Loucy (cell line): Measurements from ENCODE around the gene PIP4K2C.
"Not testable (repeated sequence)": the region's sequence is repeated elsewhere in the genome, so short reads cannot be mapped to it uniquely, and the experiment has no call there.

ENCODE experiments used
- H2AFZ ChIP-seq: fragments of 200-600 bp; sonication (generic); 2 replicates; pipeline ENCODE4 v1.6.0; 2016; ENCODE audit warnings: antibody characterized with exemption, mild to moderate bottlenecking, low read length, moderate library complexity
- H3F3A ChIP-seq: fragments of 200-600 bp; 2 replicates; pipeline ENCODE4 v1.6.0; 2016; ENCODE audit warnings: antibody characterized with exemption, low read depth, mild to moderate bottlenecking
- H3K27me3 ChIP-seq: fragments of 200-600 bp; sonication (generic); 2 replicates; pipeline ENCODE4 v1.6.1; 2014; ENCODE audit warnings: low read length, mild to moderate bottlenecking; ENCODE audit not compliant: insufficient read depth, poor library complexity, severe bottlenecking
- H3K36me3 ChIP-seq: fragments of 200-600 bp; sonication (generic); 2 replicates; pipeline ENCODE4 v1.6.1; 2016; ENCODE audit warnings: low read length; ENCODE audit not compliant: insufficient read depth
- H3K4me1 ChIP-seq: fragments of 200-600 bp; sonication (generic); 2 replicates; pipeline ENCODE4 v1.5.1; 2014; ENCODE audit warnings: low read length, mild to moderate bottlenecking; ENCODE audit not compliant: insufficient read depth, poor library complexity, severe bottlenecking
- H3K4me2 ChIP-seq: fragments of 200-600 bp; sonication (generic); 2 replicates; pipeline ENCODE4 v1.6.0; 2014; ENCODE audit warnings: antibody characterized with exemption, low read length, low read depth, mild to moderate bottlenecking; ENCODE audit not compliant: poor library complexity, severe bottlenecking
- H3K4me3 ChIP-seq: fragments of 200-600 bp; sonication (generic); 2 replicates; pipeline ENCODE4 v1.5.1; 2014; ENCODE audit warnings: low read length, mild to moderate bottlenecking, mixed read lengths; ENCODE audit not compliant: poor library complexity, severe bottlenecking
- H3K79me2 ChIP-seq: fragments of 200-600 bp; sonication (generic); 2 replicates; pipeline ENCODE4 v1.6.1; 2014; ENCODE audit warnings: low read length; ENCODE audit not compliant: insufficient read depth
- H3K9ac ChIP-seq: fragments of 200-600 bp; sonication (generic); 2 replicates; pipeline ENCODE4 v1.6.0; 2014; ENCODE audit warnings: mild to moderate bottlenecking, low read depth, low read length, moderate library complexity; ENCODE audit not compliant: poor library complexity, severe bottlenecking
- H3K9me2 ChIP-seq: fragments of 200-600 bp; sonication (generic); replicated peaks from 2 replicates; pipeline ENCODE4 v1.6.1; 2016; ENCODE audit warnings: low read depth, low read length, mixed read lengths
- H3K9me3 ChIP-seq: fragments of 200-600 bp; sonication (generic); 2 replicates; pipeline ENCODE4 v1.6.1; 2014; ENCODE audit warnings: mild to moderate bottlenecking, antibody characterized with exemption, low read length, low read depth; ENCODE audit not compliant: insufficient read depth
- H4K20me1 ChIP-seq: fragments of 200-600 bp; sonication (generic); 2 replicates; pipeline ENCODE4 v1.6.0; 2014; ENCODE audit warnings: antibody characterized with exemption, low read length, mild to moderate bottlenecking; ENCODE audit not compliant: insufficient read depth, poor library complexity, severe bottlenecking
- EZH2phosphoT487 ChIP-seq: fragments of 200-600 bp; IDR thresholded peaks from 2 replicates; pipeline ENCODE4 v1.6.1; 2018; ENCODE audit warnings: antibody characterized with exemption, mild to moderate bottlenecking, moderate library complexity, borderline replicate concordance
- TF ChIP-seq, protein P1 (sequence below): fragments of 200-600 bp; sonication (generic); conservative IDR thresholded peaks from 2 replicates; pipeline ENCODE4 v1.5.1; 2014; ENCODE audit warnings: mild to moderate bottlenecking, antibody characterized with exemption, low read length

The PIP4K2C gene

DNA sequence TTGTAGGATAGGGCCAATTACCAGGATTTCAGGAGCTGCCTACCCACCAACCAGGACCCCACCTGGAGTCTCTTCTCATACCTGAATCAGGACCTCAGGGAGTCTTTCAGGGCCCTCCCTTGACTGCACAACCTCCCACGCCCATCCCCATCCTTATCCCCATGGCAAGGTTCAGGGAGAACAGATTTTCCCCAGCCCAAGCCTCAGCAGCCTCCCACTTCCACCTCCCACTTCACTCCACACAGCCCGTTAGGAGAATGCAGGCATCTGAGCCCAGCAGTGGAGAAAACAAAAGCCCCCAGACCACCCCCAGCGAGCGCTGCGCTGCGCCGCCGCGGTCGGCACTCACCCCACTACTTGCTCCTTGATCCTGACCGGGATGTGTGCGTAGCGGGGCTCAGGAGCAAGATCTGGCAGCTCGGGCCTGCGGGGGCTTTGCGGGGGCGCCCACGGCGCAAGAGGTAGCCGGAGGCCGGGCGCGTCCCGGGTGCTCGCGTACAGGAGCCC is 40.6 kb downstream of the PIP4K2C start:
- no peak for TF ChIP-seq EZH2phosphoT487
- TF ChIP-seq, protein P1, sequence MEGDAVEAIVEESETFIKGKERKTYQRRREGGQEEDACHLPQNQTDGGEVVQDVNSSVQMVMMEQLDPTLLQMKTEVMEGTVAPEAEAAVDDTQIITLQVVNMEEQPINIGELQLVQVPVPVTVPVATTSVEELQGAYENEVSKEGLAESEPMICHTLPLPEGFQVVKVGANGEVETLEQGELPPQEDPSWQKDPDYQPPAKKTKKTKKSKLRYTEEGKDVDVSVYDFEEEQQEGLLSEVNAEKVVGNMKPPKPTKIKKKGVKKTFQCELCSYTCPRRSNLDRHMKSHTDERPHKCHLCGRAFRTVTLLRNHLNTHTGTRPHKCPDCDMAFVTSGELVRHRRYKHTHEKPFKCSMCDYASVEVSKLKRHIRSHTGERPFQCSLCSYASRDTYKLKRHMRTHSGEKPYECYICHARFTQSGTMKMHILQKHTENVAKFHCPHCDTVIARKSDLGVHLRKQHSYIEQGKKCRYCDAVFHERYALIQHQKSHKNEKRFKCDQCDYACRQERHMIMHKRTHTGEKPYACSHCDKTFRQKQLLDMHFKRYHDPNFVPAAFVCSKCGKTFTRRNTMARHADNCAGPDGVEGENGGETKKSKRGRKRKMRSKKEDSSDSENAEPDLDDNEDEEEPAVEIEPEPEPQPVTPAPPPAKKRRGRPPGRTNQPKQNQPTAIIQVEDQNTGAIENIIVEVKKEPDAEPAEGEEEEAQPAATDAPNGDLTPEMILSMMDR, result no peak
- H3K27me3 ChIP-seq, result no peaks in the 10 kb centered on the region
- no peak overlapping the region for H3K9ac ChIP-seq
- no peaks in the 10 kb centered on the region for H3F3A ChIP-seq
- H3K79me2 ChIP-seq, result no peaks in the 10 kb centered on the region
- H3K9me2 ChIP-seq, result no peaks in the 10 kb centered on the region
- H3K36me3 ChIP-seq, result no peaks in the 10 kb centered on the region
- H4K20me1 ChIP-seq, result no peaks in the 10 kb centered on the region
- no peaks in the 10 kb centered on the region for H3K9me3 ChIP-seq
- no peak overlapping the region for H2AFZ ChIP-seq
- H3K4me1 ChIP-seq, result peaks cover 5% of the 10 kb centered on the region
- no peak overlapping the region for H3K4me3 ChIP-seq
- H3K4me2 ChIP-seq, result no peak overlapping the region

DNA sequence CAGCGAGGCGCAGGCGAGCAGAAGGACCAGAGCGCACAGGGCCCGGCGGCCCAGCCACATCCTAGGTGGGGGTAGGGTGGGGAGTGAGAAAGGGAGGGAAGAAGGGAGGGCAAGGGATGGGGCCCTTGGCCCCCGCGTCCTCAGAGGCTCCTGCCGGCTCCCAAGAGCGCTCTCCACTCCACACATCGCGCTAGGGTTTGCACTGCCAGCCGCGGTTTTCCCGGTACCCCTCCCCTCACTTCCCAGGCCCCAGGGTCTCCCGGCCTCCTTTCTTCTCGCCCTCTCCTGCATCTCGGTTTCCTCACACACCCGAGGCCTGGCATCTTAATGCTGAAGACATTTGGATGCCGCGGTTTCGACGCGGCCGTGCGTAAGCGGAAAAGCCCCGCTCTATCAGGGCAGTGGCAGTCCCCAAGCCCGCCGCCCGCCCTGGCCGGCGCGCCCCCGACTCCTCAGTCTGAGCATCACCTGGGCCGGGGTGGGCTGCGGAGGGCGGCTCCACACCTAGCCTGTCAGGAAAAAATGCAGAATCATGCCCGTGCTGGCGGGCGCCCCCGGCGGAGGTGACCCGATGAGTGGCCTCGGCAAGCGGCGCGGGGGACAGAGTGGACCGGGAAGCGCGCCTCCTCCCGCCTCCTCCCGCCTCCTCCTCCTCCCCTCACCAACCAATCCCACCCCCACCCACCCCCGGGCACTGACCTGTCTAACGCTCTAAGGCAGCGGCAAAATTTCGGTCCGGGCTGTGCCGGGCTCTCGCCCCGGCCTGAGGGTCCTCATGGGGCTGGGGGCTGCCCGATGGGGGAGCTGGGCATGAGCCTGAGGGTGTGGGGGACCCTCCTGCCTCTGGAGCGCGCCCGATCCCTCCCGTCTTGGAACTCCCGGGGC is 41.3 kb downstream of the PIP4K2C start:
- H3K9me3 ChIP-seq, result no peaks in the 10 kb centered on the region
- H3K9me2 ChIP-seq, result no peaks in the 10 kb centered on the region
- peaks cover 5% of the 10 kb centered on the region for H3K4me1 ChIP-seq
- H3F3A ChIP-seq, result no peaks in the 10 kb centered on the region
- peak overlapping the region; percentile 98; the same call in 1 of the 2 replicates for H2AFZ ChIP-seq
- H3K36me3 ChIP-seq, result no peaks in the 10 kb centered on the region
- no peaks in the 10 kb centered on the region for H3K27me3 ChIP-seq
- H3K4me2 ChIP-seq, result peak overlapping the region; percentile 90
- no peaks in the 10 kb centered on the region for H4K20me1 ChIP-seq
- peak overlapping the region; percentile 59 for H3K9ac ChIP-seq
- no peaks in the 10 kb centered on the region for H3K79me2 ChIP-seq
- peak overlapping the region; percentile 67 for H3K4me3 ChIP-seq
- no peak for TF ChIP-seq EZH2phosphoT487
- TF ChIP-seq, protein P1, result no peak

DNA sequence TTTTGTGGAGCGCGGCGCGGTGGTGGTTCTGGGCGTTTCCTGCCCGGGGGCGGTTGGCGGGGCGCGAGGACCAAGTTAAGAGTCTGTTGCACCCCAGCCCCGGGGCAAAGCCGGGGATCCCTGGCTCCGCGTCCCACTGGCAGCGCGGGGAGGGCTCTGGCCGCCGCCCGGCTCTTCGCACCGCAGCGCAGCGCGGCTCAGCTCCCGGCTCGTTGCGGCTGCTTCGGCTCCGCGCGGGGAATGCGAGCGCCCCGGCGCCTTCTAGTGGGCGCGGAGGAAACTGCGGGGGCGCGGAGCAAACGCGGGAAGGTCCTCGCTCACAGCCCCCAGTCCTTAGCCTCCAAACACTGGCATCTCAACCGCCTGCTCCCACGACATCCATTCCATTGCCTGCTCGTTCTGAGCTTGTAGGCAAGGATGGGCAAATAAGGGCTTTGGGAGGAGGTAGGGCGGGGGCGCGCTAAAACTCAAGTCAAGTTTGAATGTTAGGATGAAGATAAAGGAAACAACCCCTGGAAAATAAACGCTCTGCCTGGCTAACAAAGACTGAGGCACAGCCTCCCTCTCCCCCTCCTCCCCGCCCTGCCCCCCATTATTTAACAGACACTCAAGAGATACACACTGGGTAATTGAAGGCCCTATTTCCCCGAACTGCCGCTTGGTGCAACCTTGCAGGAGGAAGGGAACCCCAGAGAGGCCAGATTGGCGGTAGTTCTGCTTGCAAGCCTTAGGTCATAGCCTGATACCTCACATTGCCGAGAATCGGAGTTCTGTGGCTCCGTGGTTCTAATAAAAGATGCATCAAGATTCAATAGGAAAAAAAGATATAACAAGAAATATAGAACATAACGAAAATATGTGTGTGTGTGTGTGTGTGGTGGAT is 42.2 kb downstream of the PIP4K2C start, which contains the start of gene B4GALNT1:
Gene B4GALNT1 (minus strand): TSS at position 244 of the 883 bp plus-strand sequence. CDS start 1,069 bp downstream, outside the sequence.
- no peaks in the 10 kb centered on the region for H3F3A ChIP-seq
- no peaks in the 10 kb centered on the region for H3K36me3 ChIP-seq
- H3K9me2 ChIP-seq, result no peaks in the 10 kb centered on the region
- no peaks in the 10 kb centered on the region for H3K9me3 ChIP-seq
- no peaks in the 10 kb centered on the region for H3K79me2 ChIP-seq
- no peaks in the 10 kb centered on the region for H3K27me3 ChIP-seq
- H3K4me2 ChIP-seq, result peak within 1 kb of the TSS; percentile 90
- peak within 1 kb of the TSS; percentile 98 for H2AFZ ChIP-seq
- peaks cover 5% of the 10 kb centered on the region for H3K4me1 ChIP-seq
- TF ChIP-seq EZH2phosphoT487, result no peak
- TF ChIP-seq, protein P1, result peak; percentile 77
- no peaks in the 10 kb centered on the region for H4K20me1 ChIP-seq
- H3K9ac ChIP-seq, result peak within 1 kb of the TSS; percentile 59
- peak within 1 kb of the TSS; percentile 67 for H3K4me3 ChIP-seq

DNA sequence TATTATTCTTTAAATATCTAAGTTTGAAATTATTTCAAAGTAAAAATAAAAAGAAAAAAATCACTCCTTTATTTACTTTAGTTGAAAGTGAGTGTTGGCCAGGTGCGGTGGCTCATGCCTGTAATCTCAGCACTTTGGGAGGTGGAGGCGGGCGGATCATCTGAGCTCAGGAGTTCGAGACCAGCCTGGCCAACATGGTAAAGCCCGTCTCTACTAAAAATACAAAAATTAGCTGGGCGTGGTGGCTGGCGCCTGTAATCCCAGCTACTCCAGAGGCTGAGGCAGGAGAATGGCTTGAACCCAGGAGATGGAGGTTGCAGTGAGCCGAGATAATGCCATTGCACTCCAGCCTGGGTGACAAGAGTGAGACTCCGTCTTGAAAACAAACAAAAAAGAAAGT is 45.7 kb downstream of the PIP4K2C start:
- not testable (repeated sequence) for H3K4me1 ChIP-seq, H3K9ac ChIP-seq, H3K4me2 ChIP-seq, H3K9me2 ChIP-seq, H2AFZ ChIP-seq, H3K27me3 ChIP-seq, H3K9me3 ChIP-seq, H3K4me3 ChIP-seq, H3F3A ChIP-seq, H4K20me1 ChIP-seq, H3K79me2 ChIP-seq, H3K36me3 ChIP-seq
